HepG2 (cell line): Measurements from ENCODE around the gene THRA. TPM values are rescaled to one million over a fixed set of nuclear protein-coding genes. Genes with fewer than 3 reads are reported as not detected.
A peak's percentile ranks its signal among the peaks of the same experiment; 100 is the strongest.

Source experiments
- ATF7 ChIP-seq, 2 experiments: fragments of 450-650 bp in 1 of 2; sonication (generic) in 1 of 2; formaldehyde crosslinking in 1 of 2; IDR thresholded peaks; 2 replicates each; pipeline versions ENCODE4 v1.4.0 to v1.6.1; 2016 to 2020; ENCODE audit warnings: antibody characterized with exemption in 1 of 2, mild to moderate bottlenecking in 1 of 2, missing genetic modification reagents in 1 of 2
- FOXP1 ChIP-seq, 2 experiments: fragments of 450-650 bp in 1 of 2; IDR thresholded peaks; 2 replicates each; pipeline ENCODE4 v1.6.1; 2017 to 2018; ENCODE audit warnings: antibody characterized with exemption in 1 of 2
- HOMEZ ChIP-seq: IDR thresholded peaks from 2 replicates; pipeline ENCODE4 v1.6.1; 2016; ENCODE audit warnings: low read depth
- JUN ChIP-seq: sonication (generic); formaldehyde crosslinking; IDR thresholded peaks from 2 replicates; pipeline ENCODE4 v1.4.0; 2020; ENCODE audit warnings: mild to moderate bottlenecking, missing genetic modification reagents
- KDM6A ChIP-seq: IDR thresholded peaks from 2 replicates; pipeline ENCODE4 v1.6.1; 2016; ENCODE audit warnings: low read depth
- MZF1 ChIP-seq: sonication (generic); formaldehyde crosslinking; IDR thresholded peaks from 2 replicates; pipeline ENCODE4 v1.8.1; 2023; ENCODE audit warnings: mild to moderate bottlenecking, missing genetic modification reagents, borderline replicate concordance
- NBN ChIP-seq: fragments of 450-650 bp; conservative IDR thresholded peaks from 2 replicates; pipeline ENCODE4 v1.6.1; 2017
- NR2F6 ChIP-seq, 2 experiments: IDR thresholded peaks; 2 replicates each; pipeline ENCODE4 v1.6.1; 2016; ENCODE audit warnings: antibody characterized with exemption in 1 of 2, mild to moderate bottlenecking in 1 of 2
- RFXANK ChIP-seq: IDR thresholded peaks from 2 replicates; pipeline ENCODE4 v1.6.1; 2016
- STAT5B ChIP-seq: sonication (generic); formaldehyde crosslinking; IDR thresholded peaks from 2 replicates; pipeline ENCODE4 v1.4.0; 2020; ENCODE audit warnings: missing genetic modification reagents
- THAP9 ChIP-seq: sonication (generic); formaldehyde crosslinking; IDR thresholded peaks from 2 replicates; pipeline ENCODE4; 2020; ENCODE audit warnings: missing genetic modification reagents, mild to moderate bottlenecking, borderline replicate concordance
- THYN1 ChIP-seq: sonication (generic); formaldehyde crosslinking; IDR thresholded peaks from 2 replicates; pipeline ENCODE4 v1.8.1; 2023; ENCODE audit warnings: low read depth, mild to moderate bottlenecking, moderate library complexity, missing genetic modification reagents, borderline replicate concordance
- ZNF251 ChIP-seq: sonication (generic); formaldehyde crosslinking; IDR thresholded peaks from 2 replicates; pipeline ENCODE4 v1.9.0; 2021; ENCODE audit warnings: mild to moderate bottlenecking, missing genetic modification reagents
- ZNF296 ChIP-seq: sonication (generic); formaldehyde crosslinking; conservative IDR thresholded peaks from 2 replicates; pipeline ENCODE4 v1.5.0; 2020; ENCODE audit warnings: mild to moderate bottlenecking, missing genetic modification reagents
- ZNF33B ChIP-seq: sonication (generic); formaldehyde crosslinking; IDR thresholded peaks from 2 replicates; pipeline ENCODE4 v1.5.1; 2020; ENCODE audit warnings: mild to moderate bottlenecking, missing genetic modification reagents
- ZNF777 ChIP-seq: sonication (generic); formaldehyde crosslinking; IDR thresholded peaks from 2 replicates; pipeline ENCODE4 v1.4.0; 2020; ENCODE audit warnings: missing genetic modification reagents
- ZNF782 ChIP-seq: sonication (generic); formaldehyde crosslinking; IDR thresholded peaks from 2 replicates; pipeline ENCODE4 v1.4.0; 2020; ENCODE audit warnings: missing genetic modification reagents, mild to moderate bottlenecking, borderline replicate concordance
- polyA plus RNA-seq, 8 experiments: library from polyadenylated mRNA; depleted of rRNA in 3 of 8; stranded (reverse) in 7 of 8; unstranded in 1 of 8; fragments of >200 nt; fragmentation: Illumina TruSeq in 4 of 8; extraction: Trizol in 4 of 8; gene quantifications; 2 replicates each; pipeline versions ENCODE4 v1.2.1 to v1.2.3, GENCODE V29; 2011 to 2016; ENCODE audit warnings: low read depth in 4 of 8, missing spikeins in 1 of 8, mixed read lengths in 1 of 8; ENCODE audit not compliant: insufficient read depth in 1 of 8
- total RNA-seq, 5 experiments: library from RNA; depleted of rRNA; stranded (reverse); fragments of >200 nt; fragmentation: Illumina TruSeq; extraction: Trizol; gene quantifications; 2 replicates each; pipeline ENCODE4 v1.2.3, GENCODE V29; 2016; ENCODE audit warnings: low read depth in 1 of 5
- TF ChIP-seq, protein P1 (sequence below): sonication (generic); formaldehyde crosslinking; IDR thresholded peaks from 2 replicates; pipeline ENCODE4 v1.4.0; 2020; ENCODE audit warnings: missing genetic modification reagents
- TF ChIP-seq, protein P2 (sequence below): sonication (generic); formaldehyde crosslinking; IDR thresholded peaks from 2 replicates; pipeline ENCODE4 v1.5.0; 2020; ENCODE audit warnings: missing genetic modification reagents

Gene THRA
- total and polyA plus RNA-seq, 2 of the 13 experiments (the other 11 are each of a cell fraction or from before 2014, with no cell fraction given), result 8.0 to 9.9 TPM

DNA sequence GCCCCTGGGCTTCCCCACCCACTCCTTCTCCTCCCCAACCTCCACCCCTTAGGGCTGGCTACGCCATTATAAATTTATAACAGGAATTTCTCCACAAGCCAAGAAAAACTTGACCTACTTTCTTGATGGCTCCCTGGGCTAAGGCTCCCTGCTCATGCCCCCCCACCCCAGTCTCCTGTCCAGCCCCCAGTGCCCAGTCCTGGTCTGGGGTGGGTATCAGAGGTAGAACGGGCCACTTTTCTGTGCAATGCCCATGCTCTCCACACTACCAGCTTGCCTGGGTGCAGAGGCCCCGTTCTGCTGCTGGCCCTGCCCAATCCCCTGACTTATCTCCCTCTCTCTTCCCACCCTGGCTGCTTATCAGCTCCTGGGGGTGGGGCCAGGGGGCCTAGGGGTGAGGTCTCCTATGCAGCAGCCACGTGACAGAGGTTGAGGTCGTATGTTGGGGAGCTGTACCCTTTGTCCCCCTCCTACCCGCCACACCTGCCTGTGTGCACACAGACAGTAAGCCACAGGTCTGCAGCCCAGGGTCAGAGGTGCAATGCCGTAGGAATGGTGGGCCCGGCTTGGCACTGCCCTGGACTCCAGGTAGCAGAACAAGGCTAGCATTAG is 10.1 kb downstream of the THRA start (continued):
- TF ChIP-seq, protein P1, sequence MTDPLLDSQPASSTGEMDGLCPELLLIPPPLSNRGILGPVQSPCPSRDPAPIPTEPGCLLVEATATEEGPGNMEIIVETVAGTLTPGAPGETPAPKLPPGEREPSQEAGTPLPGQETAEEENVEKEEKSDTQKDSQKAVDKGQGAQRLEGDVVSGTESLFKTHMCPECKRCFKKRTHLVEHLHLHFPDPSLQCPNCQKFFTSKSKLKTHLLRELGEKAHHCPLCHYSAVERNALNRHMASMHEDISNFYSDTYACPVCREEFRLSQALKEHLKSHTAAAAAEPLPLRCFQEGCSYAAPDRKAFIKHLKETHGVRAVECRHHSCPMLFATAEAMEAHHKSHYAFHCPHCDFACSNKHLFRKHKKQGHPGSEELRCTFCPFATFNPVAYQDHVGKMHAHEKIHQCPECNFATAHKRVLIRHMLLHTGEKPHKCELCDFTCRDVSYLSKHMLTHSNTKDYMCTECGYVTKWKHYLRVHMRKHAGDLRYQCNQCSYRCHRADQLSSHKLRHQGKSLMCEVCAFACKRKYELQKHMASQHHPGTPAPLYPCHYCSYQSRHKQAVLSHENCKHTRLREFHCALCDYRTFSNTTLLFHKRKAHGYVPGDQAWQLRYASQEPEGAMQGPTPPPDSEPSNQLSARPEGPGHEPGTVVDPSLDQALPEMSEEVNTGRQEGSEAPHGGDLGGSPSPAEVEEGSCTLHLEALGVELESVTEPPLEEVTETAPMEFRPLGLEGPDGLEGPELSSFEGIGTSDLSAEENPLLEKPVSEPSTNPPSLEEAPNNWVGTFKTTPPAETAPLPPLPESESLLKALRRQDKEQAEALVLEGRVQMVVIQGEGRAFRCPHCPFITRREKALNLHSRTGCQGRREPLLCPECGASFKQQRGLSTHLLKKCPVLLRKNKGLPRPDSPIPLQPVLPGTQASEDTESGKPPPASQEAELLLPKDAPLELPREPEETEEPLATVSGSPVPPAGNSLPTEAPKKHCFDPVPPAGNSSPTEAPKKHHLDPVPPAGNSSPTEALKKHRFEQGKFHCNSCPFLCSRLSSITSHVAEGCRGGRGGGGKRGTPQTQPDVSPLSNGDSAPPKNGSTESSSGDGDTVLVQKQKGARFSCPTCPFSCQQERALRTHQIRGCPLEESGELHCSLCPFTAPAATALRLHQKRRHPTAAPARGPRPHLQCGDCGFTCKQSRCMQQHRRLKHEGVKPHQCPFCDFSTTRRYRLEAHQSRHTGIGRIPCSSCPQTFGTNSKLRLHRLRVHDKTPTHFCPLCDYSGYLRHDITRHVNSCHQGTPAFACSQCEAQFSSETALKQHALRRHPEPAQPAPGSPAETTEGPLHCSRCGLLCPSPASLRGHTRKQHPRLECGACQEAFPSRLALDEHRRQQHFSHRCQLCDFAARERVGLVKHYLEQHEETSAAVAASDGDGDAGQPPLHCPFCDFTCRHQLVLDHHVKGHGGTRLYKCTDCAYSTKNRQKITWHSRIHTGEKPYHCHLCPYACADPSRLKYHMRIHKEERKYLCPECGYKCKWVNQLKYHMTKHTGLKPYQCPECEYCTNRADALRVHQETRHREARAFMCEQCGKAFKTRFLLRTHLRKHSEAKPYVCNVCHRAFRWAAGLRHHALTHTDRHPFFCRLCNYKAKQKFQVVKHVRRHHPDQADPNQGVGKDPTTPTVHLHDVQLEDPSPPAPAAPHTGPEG, result no peak
- TF ChIP-seq THAP9 (no peak), ZNF782 (CRISPR knock-in tag) (no peak), HOMEZ (no peak), FOXP1 (IDR thresholded peaks at IDR 0.05) (no peak), FOXP1 (CRISPR knock-in tag; IDR thresholded peaks at IDR 0.05) (peak; percentile 15; the same call in 1 of the 2 replicates), NBN (no peak), MZF1 (no peak), RFXANK (CRISPR knock-in tag) (no peak), THYN1 (CRISPR knock-in tag) (no peak), ZNF251 (no peak), ZNF296 (CRISPR knock-in tag) (peak; percentile 48; the same call in 1 of the 2 replicates), ZNF33B (CRISPR knock-in tag) (no peak), JUN (CRISPR knock-in tag) (no peak), ZNF777 (CRISPR knock-in tag) (no peak; the same call in 1 of the 2 replicates), KDM6A (CRISPR knock-in tag) (0 out of 2 replicates have a peak, but pooled peaks have one; percentile 11), NR2F6 (IDR thresholded peaks at IDR 0.05) (peak; percentile 74), NR2F6 (CRISPR knock-in tag; IDR thresholded peaks at IDR 0.05) (peak; percentile 74; the same call in 1 of the 2 replicates), STAT5B (CRISPR knock-in tag) (no peak), ATF7 (IDR thresholded peaks at IDR 0.05) (no peak), ATF7 (CRISPR knock-in tag; IDR thresholded peaks at IDR 0.05) (no peak)
- TF ChIP-seq, protein P2, sequence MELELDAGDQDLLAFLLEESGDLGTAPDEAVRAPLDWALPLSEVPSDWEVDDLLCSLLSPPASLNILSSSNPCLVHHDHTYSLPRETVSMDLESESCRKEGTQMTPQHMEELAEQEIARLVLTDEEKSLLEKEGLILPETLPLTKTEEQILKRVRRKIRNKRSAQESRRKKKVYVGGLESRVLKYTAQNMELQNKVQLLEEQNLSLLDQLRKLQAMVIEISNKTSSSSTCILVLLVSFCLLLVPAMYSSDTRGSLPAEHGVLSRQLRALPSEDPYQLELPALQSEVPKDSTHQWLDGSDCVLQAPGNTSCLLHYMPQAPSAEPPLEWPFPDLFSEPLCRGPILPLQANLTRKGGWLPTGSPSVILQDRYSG (CRISPR knock-in tag), result no peak
